H1 (cell line): ENCODE data around the gene P3H3. TPM values are rescaled to one million over a fixed set of nuclear protein-coding genes. Genes with fewer than 3 reads are reported as not detected.

Experiments used
- CTCF ChIA-PET: fragments of 300-600 bp; sonication (Branson Sonifier 250); formaldehyde crosslinking; loops from one replicate; lab custom pipeline; 2021; ENCODE audit not compliant: partially characterized antibody; lab: Charles Lee
- POLR2A ChIA-PET: fragments of 300-600 bp; sonication (Branson Sonifier 250); formaldehyde crosslinking; loops from one replicate; lab custom pipeline; 2021; ENCODE audit warnings: inconsistent platforms; ENCODE audit not compliant: partially characterized antibody; lab: Charles Lee
- DNase-seq, 2 experiments: peaks; one replicate each; pipeline versions ENCODE4 v3.0.0 to v3.0.0-alpha.2; 2010 to 2022; ENCODE audit warnings: low spot score in 2 of 2, low read depth in 1 of 2, mixed read lengths in 1 of 2
- FAIRE-seq: peaks from 2 replicates; lab custom pipeline; 2011; peaks lifted over from hg19 to GRCh38; lab: Jason Lieb, UNC
- H2AFZ ChIP-seq: 2 replicates; pipeline ENCODE4 v1.8.1; 2012; ENCODE audit warnings: low read length, inconsistent platforms
- H2AK5ac ChIP-seq: 2 replicates; pipeline ENCODE4 v1.6.1; 2013; ENCODE audit warnings: low read depth, low read length
- H2BK120ac ChIP-seq: replicated peaks from 2 replicates; pipeline ENCODE3; 2013; ENCODE audit warnings: low read depth, low read length, inconsistent platforms
- H2BK12ac ChIP-seq: 2 replicates; pipeline ENCODE4 v1.6.1; 2013; ENCODE audit warnings: low read depth, low read length
- H2BK15ac ChIP-seq: 2 replicates; pipeline ENCODE4 v1.6.1; 2013; ENCODE audit warnings: low read length
- H2BK20ac ChIP-seq: 2 replicates; pipeline ENCODE4 v1.6.1; 2013; ENCODE audit warnings: low read length
- H2BK5ac ChIP-seq: 2 replicates; pipeline ENCODE4 v1.6.1; 2013; ENCODE audit warnings: low read depth, low read length
- H3K14ac ChIP-seq: 2 replicates; pipeline ENCODE4 v1.6.1; 2013; ENCODE audit warnings: inconsistent platforms; ENCODE audit not compliant: insufficient read length
- H3K18ac ChIP-seq: 2 replicates; pipeline ENCODE4 v1.6.1; 2013; ENCODE audit warnings: low read length; ENCODE audit errors: extremely low read depth
- H3K23ac ChIP-seq: 2 replicates; pipeline ENCODE4 v1.6.1; 2013; ENCODE audit warnings: inconsistent platforms; ENCODE audit not compliant: insufficient read length
- H3K23me2 ChIP-seq: 2 replicates; pipeline ENCODE4 v1.6.1; 2013; ENCODE audit warnings: low read depth, low read length
- H3K27ac ChIP-seq: 2 replicates; pipeline ENCODE4 v1.6.1; 2011; ENCODE audit warnings: low read depth, low read length, inconsistent platforms
- H3K27me3 ChIP-seq, 4 experiments: replicated peaks in 1 of 4; 1 replicate in 1 of 4; 2 replicates in 3 of 4; pipeline versions ENCODE4 v1.6.1 to v1.8.1; 2011 to 2013; ENCODE audit warnings: low read length in 3 of 4, mild to moderate bottlenecking in 3 of 4, inconsistent platforms in 2 of 4, mixed read lengths in 2 of 4, moderate library complexity in 1 of 4; ENCODE audit not compliant: control insufficient read depth in 3 of 4, insufficient read depth in 3 of 4; ENCODE audit errors: extremely low read depth in 1 of 4
- H3K36me3 ChIP-seq, 4 experiments: 2 replicates each; pipeline versions ENCODE4 v1.6.1 to v1.8.1; 2011 to 2013; ENCODE audit warnings: mild to moderate bottlenecking in 4 of 4, low read length in 3 of 4, moderate library complexity in 2 of 4, control low read depth in 1 of 4, inconsistent platforms in 1 of 4; ENCODE audit not compliant: insufficient read depth in 4 of 4, control insufficient read depth in 2 of 4
- H3K4ac ChIP-seq: replicated peaks from 2 replicates; pipeline ENCODE3; 2013; ENCODE audit warnings: low read length, low read depth, mixed read lengths, inconsistent platforms; ENCODE audit not compliant: insufficient read length
- H3K4me1 ChIP-seq, 4 experiments: replicated peaks in 1 of 4; 1 replicate in 1 of 4; 2 replicates in 3 of 4; pipeline versions ENCODE4 v1.6.1 to v1.8.1; 2011 to 2013; ENCODE audit warnings: low read length in 3 of 4, inconsistent platforms in 2 of 4, mixed read lengths in 1 of 4; ENCODE audit not compliant: insufficient read depth in 4 of 4, control insufficient read depth in 3 of 4
- H3K4me2 ChIP-seq, 2 experiments: 2 replicates each; pipeline versions ENCODE4 v1.6.1 to v1.8.1; 2011 to 2013; ENCODE audit warnings: low read depth in 2 of 2, low read length in 2 of 2, control low read depth in 1 of 2, inconsistent platforms in 1 of 2, mild to moderate bottlenecking in 1 of 2; ENCODE audit not compliant: insufficient read depth in 1 of 2
- H3K4me3 ChIP-seq, 4 experiments: fragments of 200-600, 300-600 bp in 1 of 4; sonication (generic), shearing (Covaris generic), sonication (Bioruptor Twin) in 1 of 4; 2 replicates each; pipeline versions ENCODE4 v1.5.1 to v1.8.1; 2011 to 2016; ENCODE audit warnings: low read length in 4 of 4, low read depth in 3 of 4, control low read depth in 2 of 4, inconsistent platforms in 2 of 4, mild to moderate bottlenecking in 2 of 4, mixed read lengths in 1 of 4, moderate library complexity in 1 of 4; ENCODE audit not compliant: insufficient read depth in 2 of 4; ENCODE audit errors: extremely low read depth in 1 of 4
- H3K56ac ChIP-seq: replicated peaks from 2 replicates; pipeline ENCODE3; 2013; ENCODE audit warnings: low read depth, mild to moderate bottlenecking, mixed read lengths, low read length, inconsistent platforms; ENCODE audit not compliant: insufficient read length
- H3K79me1 ChIP-seq: 2 replicates; pipeline ENCODE4 v1.6.1; 2013; ENCODE audit warnings: low read depth, low read length, control low read depth
- H3K79me2 ChIP-seq, 2 experiments: 2 replicates each; pipeline versions ENCODE4 v1.6.1 to v1.8.1; 2012 to 2013; ENCODE audit warnings: low read length in 2 of 2, mild to moderate bottlenecking in 2 of 2, inconsistent platforms in 1 of 2; ENCODE audit not compliant: insufficient read depth in 2 of 2, control insufficient read depth in 1 of 2
- H3K9ac ChIP-seq, 4 experiments: replicated peaks in 1 of 4; 1 replicate in 1 of 4; 2 replicates in 3 of 4; pipeline versions ENCODE4 v1.6.1 to v1.8.1; 2011 to 2013; ENCODE audit warnings: low read depth in 3 of 4, low read length in 3 of 4, control low read depth in 2 of 4, mild to moderate bottlenecking in 2 of 4, moderate library complexity in 2 of 4, inconsistent platforms in 1 of 4; ENCODE audit errors: extremely low read depth in 1 of 4
- H3K9me3 ChIP-seq, 2 experiments: 2 replicates each; pipeline versions ENCODE4 v1.6.1 to v1.8.1; 2012 to 2013; ENCODE audit warnings: mild to moderate bottlenecking in 2 of 2, moderate library complexity in 2 of 2, control low read depth in 1 of 2, inconsistent platforms in 1 of 2, low read depth in 1 of 2, low read length in 1 of 2, mixed read lengths in 1 of 2; ENCODE audit not compliant: insufficient read depth in 2 of 2
- H4K20me1 ChIP-seq, 2 experiments: replicated peaks in 1 of 2; 2 replicates each; pipeline versions ENCODE3 to v1.8.1; 2011 to 2013; ENCODE audit warnings: inconsistent platforms in 2 of 2, low read length in 2 of 2, mild to moderate bottlenecking in 1 of 2; ENCODE audit not compliant: insufficient read depth in 2 of 2, control insufficient read depth in 1 of 2
- H4K5ac ChIP-seq: 2 replicates; pipeline ENCODE4 v1.6.1; 2013; ENCODE audit warnings: low read length, low read depth, mixed read lengths, inconsistent platforms; ENCODE audit not compliant: insufficient read length
- H4K8ac ChIP-seq: 2 replicates; pipeline ENCODE4 v1.8.0; 2013; ENCODE audit warnings: mild to moderate bottlenecking, moderate library complexity, low read length, inconsistent platforms; ENCODE audit not compliant: insufficient read depth; ENCODE audit errors: extremely low read depth
- H4K91ac ChIP-seq: replicated peaks from 2 replicates; pipeline ENCODE3; 2013; ENCODE audit warnings: low read length, mixed read lengths, inconsistent platforms; ENCODE audit not compliant: insufficient read length
- CHD1 ChIP-seq: IDR thresholded peaks from 2 replicates; pipeline ENCODE4 v1.6.1; 2012; ENCODE audit warnings: low read depth, low read length, improper control_type of control experiment
- NANOG ChIP-seq: IDR thresholded peaks from 2 replicates; pipeline ENCODE4 v1.6.1; 2011; ENCODE audit warnings: low read length, low read depth, mild to moderate bottlenecking, inconsistent platforms; ENCODE audit not compliant: insufficient read depth, poor library complexity, severe bottlenecking
- SIN3A ChIP-seq, 2 experiments: IDR thresholded peaks in 1 of 2; conservative IDR thresholded peaks in 1 of 2; 2 replicates each; pipeline ENCODE4 v1.6.1; 2011 to 2012; ENCODE audit warnings: low read length in 2 of 2, improper control_type of control experiment in 1 of 2, low read depth in 1 of 2, mild to moderate bottlenecking in 1 of 2
- TEAD4 ChIP-seq: IDR thresholded peaks from 2 replicates; pipeline ENCODE4 v1.6.1; 2012; ENCODE audit warnings: low read depth, low read length, inconsistent platforms, mixed read lengths
- WGBS, 2 experiments: shearing (Covaris generic) in 1 of 2; methylation state at CpG; one replicate each; pipeline versions ENCODE4 v1.1.6 to v1.1.7; 2013 to 2015; ENCODE audit warnings: low lambda C conversion rate in 2 of 2, mixed read lengths in 2 of 2, inconsistent platforms in 1 of 2, low coverage in 1 of 2, missing lambda C conversion rate in 1 of 2; ENCODE audit not compliant: insufficient replicate concordance in 2 of 2, insufficient coverage in 1 of 2, insufficient read length in 1 of 2; ENCODE audit errors: extremely low coverage in 1 of 2, missing lambda C conversion rate in 1 of 2; 5-methylcytosine and 5-hydroxymethylcytosine counted together
- polyA plus RNA-seq, 7 experiments: library from polyadenylated mRNA; depleted of rRNA in 3 of 7; stranded (reverse) in 5 of 7; unstranded in 2 of 7; fragments of >200 nt in 5 of 7; fragments of 200-250 nt in 2 of 7; gene quantifications; 1 replicate in 5 of 7; 2 replicates in 1 of 7; 4 replicates in 1 of 7; pipeline versions ENCODE4 v1.2.1 to v1.2.3, GENCODE V29; 2011 to 2013; ENCODE audit warnings: missing spikeins in 2 of 7, mixed read lengths in 2 of 7
- total RNA-seq: library from RNA; stranded (reverse); fragmentation: NEBNext Ultra II Directional; extraction: Animal tissue kit (Norgen Biotek cat#: 25700); gene quantifications from 2 replicates; pipeline ENCODE4 v1.2.1, GENCODE V29; 2021
- TF ChIP-seq, protein P1 (sequence below): IDR thresholded peaks from 2 replicates; pipeline ENCODE4 v1.6.1; 2012; ENCODE audit warnings: inconsistent platforms

P3H3 gene
- total and polyA plus RNA-seq, 2 of the 8 experiments (the other 6 are each of a cell fraction or from before 2014, with no cell fraction given): 22.9 to 43.5 TPM

DNA sequence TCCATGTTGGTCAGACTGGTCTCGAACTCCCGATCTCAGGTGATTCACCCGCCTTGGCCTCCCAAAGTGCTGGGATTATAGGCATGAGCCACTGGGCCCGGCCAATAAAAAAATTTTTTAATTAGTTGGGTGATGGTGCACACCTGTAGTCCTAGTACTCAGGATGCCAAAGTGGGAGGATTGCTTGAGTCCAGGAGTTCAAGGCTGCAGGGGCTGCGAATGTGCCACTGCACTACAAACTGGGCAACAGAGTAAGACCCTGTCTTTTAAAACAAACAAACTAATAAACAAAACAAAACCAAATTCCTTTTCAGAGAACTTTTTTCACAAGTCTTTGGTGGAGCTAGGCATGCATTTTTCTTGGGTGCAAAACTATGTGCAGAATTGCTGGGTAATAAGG lies 55.0 kb downstream of the P3H3 start:
- Histone ChIP-seq H3K14ac (no peak overlapping the region), H2AFZ (no peak overlapping the region), H2BK12ac (no peak overlapping the region), H4K5ac (no peak overlapping the region), H3K9me3 (no peaks in the 10 kb centered on the region), H3K4me3 (no peak overlapping the region), H4K91ac (no peak overlapping the region), H4K20me1 (no peaks in the 10 kb centered on the region), H3K18ac (no peak overlapping the region), H3K56ac (no peak overlapping the region), H3K9ac (no peak overlapping the region), H3K4me2 (no peak overlapping the region), H3K4me1 (peaks cover 2 to 8% (median 5%) of the 10 kb centered on the region in 4 experiments; a peak in 5 of 7 replicates), H3K27me3 (no peaks in the 10 kb centered on the region), H3K79me2 (no peaks in the 10 kb centered on the region), H2AK5ac (no peak overlapping the region), H4K8ac (no peak overlapping the region), H3K23me2 (no peaks in the 10 kb centered on the region), H2BK15ac (no peak overlapping the region), H3K79me1 (no peaks in the 10 kb centered on the region), H3K36me3 (peaks cover 0 to 20% (median 1%) of the 10 kb centered on the region in 4 experiments; a peak in 4 of 8 replicates)
- WGBS, 2 experiments: 94% methylated on average over 5 of the region's 5 CpGs; no CpG with 5 or more reads in 1 of the 2 experiments
- ChIA-PET POLR2A (interaction anchor here (1.2 to 5.7 kb wide), 6 partner anchors 10 to 60 kb away, joined by 4 to 50 read pairs (median 9); partner anchors contain the start of genes C12orf57, RNU7-1 and SPSB2), CTCF (interaction anchor here (1.7 to 3.1 kb wide), 5 partner anchors 9 to 42 kb away, joined by 4 to 18 read pairs (median 9); partner anchors contain the start of gene SPSB2)
- no peak for DNase-seq
- no peak for FAIRE-seq
- TF ChIP-seq, protein P1, sequence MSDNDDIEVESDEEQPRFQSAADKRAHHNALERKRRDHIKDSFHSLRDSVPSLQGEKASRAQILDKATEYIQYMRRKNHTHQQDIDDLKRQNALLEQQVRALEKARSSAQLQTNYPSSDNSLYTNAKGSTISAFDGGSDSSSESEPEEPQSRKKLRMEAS: no peak
- TF ChIP-seq TEAD4 (no peak), NANOG (no peak), SIN3A (conservative IDR thresholded peaks at IDR 0.05 in 1 of 2, IDR thresholded peaks at IDR 0.05 in 1 of 2; ENCODE audit: low read depth in 1 of 2, low read length in 2 of 2) (no peak), CHD1 (no peak)
- TF ChIP-seq, all 59 proteins: peak for 0
- H2BK5ac ChIP-seq: no peak overlapping the region
- no peak overlapping the region for H3K23ac ChIP-seq
- no peak overlapping the region for H3K27ac ChIP-seq
- no peak overlapping the region for H3K4ac ChIP-seq
- no peak overlapping the region for H2BK120ac ChIP-seq
- H2BK20ac ChIP-seq: no peak overlapping the region
